Measurements from ENCODE around the gene ZNHIT6.

Gene ZNHIT6

DNA sequence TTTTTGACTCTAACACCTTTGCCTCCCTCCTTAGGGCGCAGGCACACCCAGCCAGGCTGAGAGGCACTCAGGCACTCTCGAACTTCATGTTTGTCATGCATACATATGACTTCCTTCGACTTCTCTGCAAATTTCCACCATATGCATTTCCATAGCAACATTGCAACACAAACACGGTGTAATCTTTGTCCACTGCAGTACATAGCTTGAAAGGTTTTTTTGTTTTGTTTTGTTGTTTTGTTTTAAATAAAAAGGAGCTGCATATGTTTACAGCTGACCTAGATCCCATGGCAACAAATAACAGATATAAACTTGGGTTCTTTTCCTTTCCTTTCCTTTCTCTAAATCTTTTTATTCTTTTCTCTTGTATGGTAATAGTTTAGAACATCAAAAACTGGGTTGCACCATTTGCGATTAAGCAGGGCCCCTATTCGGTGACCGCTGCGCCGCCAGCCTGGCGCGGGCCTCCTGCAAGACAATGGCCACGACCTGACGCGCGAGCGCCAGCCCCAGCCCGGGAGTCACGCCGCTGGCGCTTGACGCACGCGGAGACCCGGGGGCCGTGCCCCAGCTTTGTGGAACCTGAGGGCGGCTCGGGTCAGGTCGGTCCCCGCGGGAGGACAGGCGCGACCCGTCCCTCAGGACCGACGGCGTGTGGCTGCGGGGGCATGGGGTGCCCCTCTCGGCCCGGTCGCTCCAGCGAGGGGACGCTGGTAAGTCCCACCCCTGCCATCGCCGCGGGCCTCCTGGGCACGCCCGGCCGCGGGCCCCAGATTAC, 92.5 kb downstream of the ZNHIT6 start:
- Histone ChIP-seq H3K4me3 (ENCODE audit: low read depth in 1 of 2, low read length in 2 of 2) (peak overlapping the region in 1 of 2 donors; percentile 25), H3K27ac (ENCODE audit: low read length) (no peak overlapping the region), H3K36me3 (ENCODE audit: control insufficient read depth in 1 of 2, insufficient read depth in 2 of 2, low read length in 2 of 2) (peaks cover 0 to under 1% of the 10 kb centered on the region in 2 donors), H3K4me1 (ENCODE audit: control insufficient read depth in 1 of 2, insufficient read depth in 2 of 2, low read length in 2 of 2) (no peaks in the 10 kb centered on the region), H3K27me3 (ENCODE audit: low read depth, low read length) (no peaks in the 10 kb centered on the region), H3K9me3 (ENCODE audit: control insufficient read depth in 1 of 2, low read length in 2 of 2) (peaks cover 0 to 2% of the 10 kb centered on the region in 2 donors)

DNA sequence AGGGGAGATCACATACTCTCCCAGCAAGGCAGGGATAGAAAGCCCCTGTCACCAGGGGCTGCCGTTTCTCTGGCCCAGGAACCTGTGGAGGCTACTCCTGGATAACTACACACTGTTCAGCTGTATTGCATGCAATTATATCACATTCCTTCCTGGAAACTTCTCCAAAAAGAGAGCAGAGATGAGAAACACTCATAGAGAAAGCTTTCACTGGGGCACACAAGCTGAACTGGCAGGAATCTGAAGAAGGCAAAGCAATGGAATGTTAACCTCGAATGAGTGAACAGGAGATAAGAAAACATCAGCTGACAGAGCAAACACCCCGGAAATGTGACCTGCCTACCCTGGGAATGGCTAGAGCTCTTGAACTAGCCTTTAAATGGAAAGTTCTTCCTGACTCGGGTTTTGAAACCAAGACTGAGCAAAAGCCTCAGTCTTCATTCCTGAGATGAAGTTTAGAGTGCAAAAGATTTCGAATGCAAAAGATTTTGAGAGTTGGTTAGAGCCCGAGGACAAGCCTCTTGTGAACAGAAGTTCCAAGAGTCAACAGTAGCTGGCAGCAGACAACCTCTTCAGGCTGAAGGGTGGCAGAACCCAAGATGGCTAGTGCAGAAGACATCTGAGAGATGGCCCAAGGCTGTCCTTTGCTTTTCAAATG, 95.4 kb downstream of the ZNHIT6 start:
- Histone ChIP-seq H3K4me3 (ENCODE audit: low read depth in 1 of 2, low read length in 2 of 2) (no peak overlapping the region), H3K27me3 (ENCODE audit: low read depth, low read length) (no peaks in the 10 kb centered on the region), H3K9me3 (ENCODE audit: control insufficient read depth in 1 of 2, low read length in 2 of 2) (no peaks in the 10 kb centered on the region), H3K4me1 (ENCODE audit: control insufficient read depth in 1 of 2, insufficient read depth in 2 of 2, low read length in 2 of 2) (no peaks in the 10 kb centered on the region), H3K27ac (ENCODE audit: low read length) (no peak overlapping the region), H3K36me3 (ENCODE audit: control insufficient read depth in 1 of 2, insufficient read depth in 2 of 2, low read length in 2 of 2) (no peaks in the 10 kb centered on the region)

DNA sequence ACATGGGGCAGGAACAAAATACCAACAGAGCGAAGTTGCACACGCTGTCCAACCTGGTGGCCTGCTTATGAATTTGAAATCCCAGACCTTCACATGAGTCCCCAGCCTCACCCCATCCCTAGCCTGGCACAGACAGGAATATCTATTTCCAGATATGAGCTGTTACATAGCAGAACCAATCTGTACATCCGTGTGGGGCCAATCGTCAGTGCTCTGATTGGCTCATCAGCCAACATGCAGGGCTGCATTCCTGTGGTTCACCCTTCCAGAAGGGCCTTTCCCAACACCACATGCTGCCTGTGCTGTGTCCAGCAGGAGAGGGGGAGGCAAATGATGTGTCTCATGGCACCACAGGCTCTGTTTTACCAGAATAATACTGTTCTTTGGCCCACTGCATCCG, 96.4 kb downstream of the ZNHIT6 start:
- H3K4me1 ChIP-seq (ENCODE audit: control insufficient read depth in 1 of 2, insufficient read depth in 2 of 2, low read length in 2 of 2) = no peaks in the 10 kb centered on the region
- H3K27ac ChIP-seq (ENCODE audit: low read length) = no peak overlapping the region
- H3K9me3 ChIP-seq (ENCODE audit: control insufficient read depth in 1 of 2, low read length in 2 of 2) = no peaks in the 10 kb centered on the region
- H3K4me3 ChIP-seq (ENCODE audit: low read depth in 1 of 2, low read length in 2 of 2) = no peak overlapping the region
- H3K36me3 ChIP-seq (ENCODE audit: control insufficient read depth in 1 of 2, insufficient read depth in 2 of 2, low read length in 2 of 2) = no peaks in the 10 kb centered on the region
- H3K27me3 ChIP-seq (ENCODE audit: low read depth, low read length) = no peaks in the 10 kb centered on the region

DNA sequence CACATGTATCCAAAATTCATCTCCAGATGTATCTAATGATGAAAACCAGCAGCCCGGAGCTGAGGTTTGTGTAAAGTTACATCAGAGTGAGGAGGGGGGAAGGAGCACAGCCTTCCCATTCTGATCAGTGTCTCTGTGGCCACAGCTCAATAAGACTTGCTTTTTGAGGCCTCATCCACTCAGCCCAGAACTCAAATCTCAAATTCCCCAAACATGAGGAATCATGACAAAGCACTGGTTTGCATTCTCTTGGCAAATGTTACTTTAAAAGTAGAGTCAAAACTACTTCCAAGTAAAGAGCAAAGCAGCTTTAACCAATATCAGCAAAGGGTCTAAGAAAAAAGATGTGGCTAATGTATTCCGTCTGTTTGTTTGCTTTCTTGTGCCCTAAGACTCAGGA, 96.8 kb downstream of the ZNHIT6 start:
- Histone ChIP-seq H3K9me3 (ENCODE audit: control insufficient read depth in 1 of 2, low read length in 2 of 2) (no peaks in the 10 kb centered on the region), H3K4me1 (ENCODE audit: control insufficient read depth in 1 of 2, insufficient read depth in 2 of 2, low read length in 2 of 2) (no peaks in the 10 kb centered on the region), H3K27me3 (ENCODE audit: low read depth, low read length) (no peaks in the 10 kb centered on the region), H3K4me3 (ENCODE audit: low read depth in 1 of 2, low read length in 2 of 2) (no peak overlapping the region), H3K36me3 (ENCODE audit: control insufficient read depth in 1 of 2, insufficient read depth in 2 of 2, low read length in 2 of 2) (no peaks in the 10 kb centered on the region), H3K27ac (ENCODE audit: low read length) (no peak overlapping the region)

DNA sequence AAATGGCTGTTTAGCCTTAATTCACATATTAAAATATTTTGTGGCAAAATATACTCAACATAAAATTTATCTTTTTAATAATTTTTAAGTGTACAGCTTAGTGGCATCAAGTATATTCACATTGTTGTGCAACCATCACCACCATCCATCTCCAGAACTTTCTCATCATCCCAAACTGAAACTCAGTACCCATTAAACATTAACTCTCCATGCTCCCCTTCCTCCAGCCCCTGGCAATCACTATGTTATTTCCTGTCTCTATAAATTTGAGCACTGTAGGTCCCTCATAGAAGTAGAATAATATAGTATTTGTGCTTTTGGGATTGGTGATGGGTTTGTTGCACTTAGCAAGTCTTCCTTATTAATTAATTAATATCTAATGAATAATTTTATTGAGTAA, 98.3 kb downstream of the ZNHIT6 start:
- H3K27me3 ChIP-seq (ENCODE audit: low read depth, low read length) = no peaks in the 10 kb centered on the region
- no peaks in the 10 kb centered on the region for H3K36me3 ChIP-seq (ENCODE audit: control insufficient read depth in 1 of 2, insufficient read depth in 2 of 2, low read length in 2 of 2)
- H3K27ac ChIP-seq (ENCODE audit: low read length) = no peak overlapping the region
- no peaks in the 10 kb centered on the region for H3K4me1 ChIP-seq (ENCODE audit: control insufficient read depth in 1 of 2, insufficient read depth in 2 of 2, low read length in 2 of 2)
- no peaks in the 10 kb centered on the region for H3K9me3 ChIP-seq (ENCODE audit: control insufficient read depth in 1 of 2, low read length in 2 of 2)
- H3K4me3 ChIP-seq (ENCODE audit: low read depth in 1 of 2, low read length in 2 of 2) = no peak overlapping the region

DNA sequence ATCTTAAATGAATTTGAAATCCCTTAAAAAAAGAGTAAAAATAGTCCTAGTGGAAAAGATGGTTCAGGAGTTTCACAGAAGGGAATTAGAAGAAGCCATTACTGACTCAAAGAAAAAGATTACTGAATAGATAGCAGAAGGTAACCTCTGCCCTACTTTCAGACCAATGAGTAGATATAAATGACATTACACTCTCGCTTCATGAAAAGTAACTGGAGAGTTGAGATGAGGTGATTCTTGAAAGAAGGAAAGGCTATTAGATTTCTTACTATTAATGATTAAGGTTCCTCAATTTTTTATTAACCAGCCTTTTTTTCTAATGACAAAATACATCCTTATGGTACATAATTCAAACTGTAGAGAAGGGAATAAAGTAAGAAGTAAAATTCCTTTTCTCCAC, 99.4 kb downstream of the ZNHIT6 start:
- H3K4me1 ChIP-seq (ENCODE audit: control insufficient read depth in 1 of 2, insufficient read depth in 2 of 2, low read length in 2 of 2) = no peaks in the 10 kb centered on the region
- no peak overlapping the region for H3K4me3 ChIP-seq (ENCODE audit: low read depth in 1 of 2, low read length in 2 of 2)

DNA sequence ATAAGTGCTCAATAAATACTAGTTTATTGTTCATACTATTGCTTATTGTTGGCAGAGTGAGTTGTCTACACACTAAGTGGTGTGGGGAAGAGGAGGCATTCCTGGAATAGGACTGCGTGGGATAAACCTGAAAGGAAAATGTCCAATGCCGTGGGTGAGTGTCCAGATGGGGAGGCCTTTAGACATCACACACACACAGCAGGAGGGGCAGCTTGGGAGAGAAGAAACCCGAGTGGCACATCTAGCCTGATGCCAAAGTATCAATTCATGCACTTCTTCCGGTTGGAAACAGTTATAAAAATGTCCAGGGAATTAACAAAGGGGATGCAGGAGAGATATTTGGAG, 100.3 kb downstream of the ZNHIT6 start:
- Histone ChIP-seq H3K9me3 (ENCODE audit: control insufficient read depth in 1 of 2, low read length in 2 of 2) (no peaks in the 10 kb centered on the region), H3K27me3 (ENCODE audit: low read depth, low read length) (no peaks in the 10 kb centered on the region), H3K4me1 (ENCODE audit: control insufficient read depth in 1 of 2, insufficient read depth in 2 of 2, low read length in 2 of 2) (no peaks in the 10 kb centered on the region), H3K27ac (ENCODE audit: low read length) (no peak overlapping the region), H3K4me3 (ENCODE audit: low read depth in 1 of 2, low read length in 2 of 2) (no peak overlapping the region), H3K36me3 (ENCODE audit: control insufficient read depth in 1 of 2, insufficient read depth in 2 of 2, low read length in 2 of 2) (no peaks in the 10 kb centered on the region)

More for the DNA sequence above, 99.4 kb downstream of the ZNHIT6 start:
- no peak overlapping the region for H3K27ac ChIP-seq (ENCODE audit: low read length)
- H3K9me3 ChIP-seq (ENCODE audit: control insufficient read depth in 1 of 2, low read length in 2 of 2) = no peaks in the 10 kb centered on the region
- no peaks in the 10 kb centered on the region for H3K36me3 ChIP-seq (ENCODE audit: control insufficient read depth in 1 of 2, insufficient read depth in 2 of 2, low read length in 2 of 2)
- H3K27me3 ChIP-seq (ENCODE audit: low read depth, low read length) = no peaks in the 10 kb centered on the region

DNA sequence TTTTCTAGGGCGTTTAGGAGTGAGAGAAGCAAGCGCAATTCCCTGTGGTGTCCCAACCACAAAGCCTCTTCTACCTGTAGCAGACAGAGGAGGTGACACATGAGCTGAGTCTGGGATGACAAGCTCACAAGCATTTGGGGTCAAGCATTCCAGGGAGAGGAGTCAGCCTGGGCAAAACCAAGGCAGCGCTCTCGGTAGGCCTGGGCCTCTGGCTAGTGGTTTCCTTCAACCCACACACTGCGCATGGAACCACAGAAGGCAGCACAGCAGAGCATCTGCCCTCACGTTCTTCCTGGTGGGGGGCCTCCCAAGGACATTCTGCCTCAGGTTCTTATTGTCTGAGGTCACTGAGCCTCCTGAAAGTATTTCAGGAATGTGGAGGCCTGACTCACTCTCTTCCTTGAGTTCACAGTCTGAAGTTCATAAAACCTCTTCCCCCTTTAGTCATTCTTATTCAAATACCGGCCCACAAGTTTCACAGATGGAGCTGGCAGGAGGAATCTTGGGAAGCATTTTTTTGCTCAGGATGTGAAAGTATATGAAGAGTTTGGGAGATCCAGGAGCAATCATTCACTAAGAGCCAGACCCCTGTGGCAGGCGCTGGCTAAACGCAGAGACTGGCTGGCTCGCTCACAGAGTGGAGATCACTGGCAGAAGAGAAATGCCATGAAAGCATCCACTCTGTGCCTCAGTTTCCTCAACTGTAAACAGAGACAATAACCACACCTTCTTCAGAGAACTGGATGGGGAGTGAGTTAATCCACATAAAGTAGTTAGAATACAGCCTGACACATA, 100.9 kb downstream of the ZNHIT6 start:
- no peaks in the 10 kb centered on the region for H3K36me3 ChIP-seq (ENCODE audit: control insufficient read depth in 1 of 2, insufficient read depth in 2 of 2, low read length in 2 of 2)
- H3K4me1 ChIP-seq (ENCODE audit: control insufficient read depth in 1 of 2, insufficient read depth in 2 of 2, low read length in 2 of 2) = no peaks in the 10 kb centered on the region
- H3K9me3 ChIP-seq (ENCODE audit: control insufficient read depth in 1 of 2, low read length in 2 of 2) = no peaks in the 10 kb centered on the region
- H3K27me3 ChIP-seq (ENCODE audit: low read depth, low read length) = no peaks in the 10 kb centered on the region
- no peak overlapping the region for H3K27ac ChIP-seq (ENCODE audit: low read length)
- no peak overlapping the region for H3K4me3 ChIP-seq (ENCODE audit: low read depth in 1 of 2, low read length in 2 of 2)

DNA sequence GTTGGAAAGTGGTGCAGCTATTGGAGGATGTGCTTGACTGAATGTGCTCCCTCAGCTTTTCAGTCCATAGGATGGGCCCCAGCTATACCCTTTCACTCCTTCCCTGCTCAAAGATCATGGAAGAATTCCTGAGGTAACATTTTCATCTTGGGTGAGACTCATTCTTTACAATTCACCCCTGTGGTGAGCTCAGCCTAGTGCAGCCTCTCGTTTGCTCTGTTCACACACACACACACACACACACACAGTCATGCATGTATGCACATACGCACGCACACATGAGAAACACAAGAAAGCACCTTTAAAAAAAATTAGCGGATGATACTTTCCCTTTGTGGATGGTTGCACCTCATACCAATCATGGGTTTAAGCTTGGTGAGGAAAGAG, 101.8 kb downstream of the ZNHIT6 start:
- H3K36me3 ChIP-seq (ENCODE audit: control insufficient read depth in 1 of 2, insufficient read depth in 2 of 2, low read length in 2 of 2) = no peaks in the 10 kb centered on the region
- H3K9me3 ChIP-seq (ENCODE audit: control insufficient read depth in 1 of 2, low read length in 2 of 2) = no peaks in the 10 kb centered on the region
- H3K4me3 ChIP-seq (ENCODE audit: low read depth in 1 of 2, low read length in 2 of 2) = no peak overlapping the region
- no peak overlapping the region for H3K27ac ChIP-seq (ENCODE audit: low read length)
- H3K27me3 ChIP-seq (ENCODE audit: low read depth, low read length) = no peaks in the 10 kb centered on the region
- H3K4me1 ChIP-seq (ENCODE audit: control insufficient read depth in 1 of 2, insufficient read depth in 2 of 2, low read length in 2 of 2) = no peaks in the 10 kb centered on the region

DNA sequence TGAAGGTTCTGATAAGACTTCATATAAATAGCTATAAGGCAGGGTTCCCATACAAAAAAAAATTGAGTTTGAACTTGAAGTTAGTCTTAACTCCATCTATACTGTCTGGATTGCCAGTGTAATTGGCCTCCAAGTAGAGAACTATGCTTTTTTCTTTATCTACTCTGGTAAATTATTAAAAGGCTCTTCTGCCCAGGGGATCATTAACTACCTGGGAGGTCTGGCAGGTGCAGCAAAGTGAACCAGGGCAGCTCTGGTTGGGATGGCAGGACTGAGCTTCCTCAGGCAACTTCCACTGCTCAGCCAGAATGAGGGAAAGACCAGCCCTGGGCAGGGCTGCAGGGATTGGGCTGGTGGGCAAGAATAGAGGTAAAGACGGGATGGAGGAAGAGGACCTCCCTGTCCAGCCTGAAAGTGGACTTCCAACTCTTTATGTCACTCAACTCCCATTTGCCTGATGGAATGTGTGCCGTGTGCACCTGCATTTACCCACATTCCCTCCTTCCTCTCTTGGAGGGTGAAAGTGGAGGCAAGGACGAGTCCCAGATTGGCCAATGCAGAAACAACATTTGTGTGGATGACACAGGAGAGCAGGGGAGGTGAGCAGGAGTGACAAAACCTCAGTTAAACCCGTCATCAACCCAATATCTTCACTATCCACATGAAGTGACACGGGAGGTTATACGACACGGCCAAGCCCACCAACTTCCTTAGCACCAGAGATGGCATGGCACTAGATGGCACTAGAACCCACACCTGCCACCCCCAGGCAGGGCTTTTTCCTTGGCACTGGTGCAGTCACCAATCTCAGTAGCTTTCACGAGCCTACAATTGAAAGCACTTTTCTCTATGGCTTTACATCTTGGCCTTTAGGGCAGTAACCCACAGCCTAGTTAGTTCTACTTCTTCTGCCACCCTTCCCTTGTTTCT, 102.5 kb downstream of the ZNHIT6 start:
- no peak overlapping the region for H3K4me3 ChIP-seq (ENCODE audit: low read depth in 1 of 2, low read length in 2 of 2)
- H3K36me3 ChIP-seq (ENCODE audit: control insufficient read depth in 1 of 2, insufficient read depth in 2 of 2, low read length in 2 of 2) = no peaks in the 10 kb centered on the region
- H3K27me3 ChIP-seq (ENCODE audit: low read depth, low read length) = no peaks in the 10 kb centered on the region
- no peaks in the 10 kb centered on the region for H3K4me1 ChIP-seq (ENCODE audit: control insufficient read depth in 1 of 2, insufficient read depth in 2 of 2, low read length in 2 of 2)
- H3K9me3 ChIP-seq (ENCODE audit: control insufficient read depth in 1 of 2, low read length in 2 of 2) = no peaks in the 10 kb centered on the region
- no peak overlapping the region for H3K27ac ChIP-seq (ENCODE audit: low read length)
